ENCODE measurements around the gene SIRT7. TPM values are rescaled to one million over a fixed set of nuclear protein-coding genes. Genes with fewer than 3 reads are reported as not detected.

The SIRT7 gene
- total and polyA plus RNA-seq, 2 donors (not counting 3 experiments of a cell fraction or from before 2014, with no cell fraction given), result 11.6 to 28.8 TPM

- H3K79me2 ChIP-seq (ENCODE audit: control insufficient read depth, insufficient read depth, low read length), result no peaks in the 10 kb centered on the region
- dilution Hi-C loops (cut with MboI; ENCODE audit: extremely low pct_ligation_motif_present, low sequenced_read_pairs), result no loop called here
- BruUV-seq (replicated peaks), result no TSS peak
- TF ChIP-seq JUN (IDR thresholded peaks at IDR 0.05; ENCODE audit: borderline replicate concordance, insufficient read depth, insufficient read length, low read depth) (no peak), GATA2 (IDR thresholded peaks at IDR 0.05; ENCODE audit: insufficient read depth, insufficient read length, low read depth, low read length) (no peak), EZH2 (IDR thresholded peaks at IDR 0.05; ENCODE audit: borderline replicate concordance, low read depth, low read length, severe bottlenecking) (no peak), POLR2A (IDR thresholded peaks at IDR 0.05; ENCODE audit: low read depth, low read length) (no peak), MYC (IDR thresholded peaks at IDR 0.05; ENCODE audit: low read depth, low read length) (no peak), CTCF (IDR thresholded peaks at IDR 0.05; ENCODE audit: extremely low read depth in 1 of 2, insufficient read depth in 1 of 2, low read depth in 1 of 2, low read length in 2 of 2) (no peak), POLR2AphosphoS5 (IDR thresholded peaks at IDR 0.05; ENCODE audit: insufficient read depth, low read depth, low read length) (no peak), FOS (IDR thresholded peaks at IDR 0.05; ENCODE audit: borderline replicate concordance, insufficient read depth, low read length) (no peak), MAX (IDR thresholded peaks at IDR 0.05; ENCODE audit: insufficient read depth, insufficient read length) (no peak)
- H3K9me1 ChIP-seq (replicated peaks; ENCODE audit: control insufficient read depth, extremely low read depth, insufficient read depth, low read length), result no peaks in the 10 kb centered on the region
- no peaks in the 10 kb centered on the region for H4K20me1 ChIP-seq (replicated peaks; ENCODE audit: control insufficient read depth, extremely low read depth, insufficient read depth, low read length)
- no peak overlapping the region for H3K4me2 ChIP-seq (ENCODE audit: insufficient read depth, low read length)
- intact Hi-C loops (cut with micrococcal nuclease), result no loop called here
- H3K4me3 ChIP-seq (replicated peaks in 1 of 3; ENCODE audit: insufficient read depth in 1 of 3, low read depth in 1 of 3, low read length in 3 of 3), result no peak overlapping the region
- no peak overlapping the region for H3K9ac ChIP-seq (replicated peaks; ENCODE audit: extremely low read depth, insufficient read depth, low read length)
- no peak overlapping the region for H3K27ac ChIP-seq (ENCODE audit: insufficient read depth, low read depth, low read length)
- DNase-seq (ENCODE audit: low read depth, low spot score) (no peak), FAIRE-seq (no peak)
- H3K9me3 ChIP-seq (replicated peaks; ENCODE audit: control insufficient read depth, insufficient read depth, low read length), result no peaks in the 10 kb centered on the region
- H3K36me3 ChIP-seq (ENCODE audit: control insufficient read depth in 2 of 2, extremely low read depth in 1 of 2, insufficient read depth in 2 of 2, low read length in 2 of 2), result no peaks in the 10 kb centered on the region
- peaks cover 26 to 44% of the 10 kb centered on the region in 2 experiments for H3K27me3 ChIP-seq (ENCODE audit: control insufficient read depth in 2 of 2, insufficient read depth in 2 of 2, low read length in 2 of 2)
- H3K4me1 ChIP-seq (ENCODE audit: control insufficient read depth, extremely low read depth, insufficient read depth, low read length), result no peaks in the 10 kb centered on the region
- ChIA-PET CTCF (interaction anchor here (0.9 kb wide), 1 partner anchor 58 kb away, joined by 4 read pairs; no protein-coding TSS in a partner anchor), POLR2A (no interaction called here)
- no peak overlapping the region for H2AFZ ChIP-seq (ENCODE audit: low read depth, low read length)
Observed at GRCh38 chr17:81964081-81964849, 46.3 kb upstream of the SIRT7 start.
